MM.1S (cell line): ENCODE results near the gene NDNF.

Source experiments
- DNase-seq: peaks from one replicate; pipeline ENCODE4 v3.0.0-alpha.2; 2015
- H2AFZ ChIP-seq: fragments of 300-600 bp; sonication (generic); 2 replicates; pipeline ENCODE4 v1.6.0; 2016; ENCODE audit warnings: antibody characterized with exemption, low read length
- H3F3A ChIP-seq: fragments of 300-600 bp; sonication (generic); 2 replicates; pipeline ENCODE4 v1.6.1; 2016; ENCODE audit warnings: mild to moderate bottlenecking, antibody characterized with exemption, low read length, moderate library complexity, mixed read lengths; ENCODE audit not compliant: insufficient read depth
- H3K27ac ChIP-seq: fragments of 300-600 bp; sonication (generic); 2 replicates; pipeline ENCODE4 v1.5.1; 2016; ENCODE audit warnings: mild to moderate bottlenecking, low read length
- H3K27me3 ChIP-seq: fragments of 300-600 bp; sonication (generic); replicated peaks from 2 replicates; pipeline ENCODE4 v1.6.0; 2016; ENCODE audit warnings: low read length; ENCODE audit not compliant: insufficient read depth
- H3K36me3 ChIP-seq: fragments of 300-600 bp; sonication (generic); replicated peaks from 2 replicates; pipeline ENCODE4 v1.6.1; 2016; ENCODE audit warnings: mild to moderate bottlenecking, low read length, mixed read lengths; ENCODE audit not compliant: insufficient read depth
- H3K4me1 ChIP-seq: fragments of 300-600 bp; sonication (generic); 2 replicates; pipeline ENCODE4 v1.6.1; 2016; ENCODE audit warnings: low read length, mixed read lengths
- H3K4me2 ChIP-seq: fragments of 300-600 bp; sonication (generic); 2 replicates; pipeline ENCODE4 v1.6.0; 2016; ENCODE audit warnings: low read depth, low read length
- H3K4me3 ChIP-seq: fragments of 300-600 bp; sonication (generic); 2 replicates; pipeline ENCODE4 v1.5.1; 2016; ENCODE audit warnings: low read length, mixed read lengths
- H3K79me2 ChIP-seq: fragments of 300-600 bp; sonication (generic); 2 replicates; pipeline ENCODE4 v1.6.1; 2016; ENCODE audit warnings: mixed run types, low read length, mixed read lengths
- H3K9ac ChIP-seq: fragments of 300-600 bp; sonication (generic); 2 replicates; pipeline ENCODE4 v1.6.1; 2016; ENCODE audit warnings: low read length, mixed read lengths
- H3K9me2 ChIP-seq: fragments of 300-600 bp; sonication (generic); replicated peaks from 2 replicates; pipeline ENCODE4 v1.6.1; 2016; ENCODE audit warnings: mild to moderate bottlenecking, low read length, mixed read lengths; ENCODE audit not compliant: insufficient read depth
- H3K9me3 ChIP-seq: fragments of 300-600 bp; sonication (generic); replicated peaks from 2 replicates; pipeline ENCODE4 v1.6.1; 2016; ENCODE audit warnings: mild to moderate bottlenecking, low read length, mixed read lengths; ENCODE audit not compliant: insufficient read depth
- H4K20me1 ChIP-seq: fragments of 300-600 bp; sonication (generic); 2 replicates; pipeline ENCODE4 v1.6.1; 2016; ENCODE audit warnings: mild to moderate bottlenecking, low read length, moderate library complexity, mixed read lengths; ENCODE audit not compliant: insufficient read depth
- EZH2 ChIP-seq: fragments of 300-600 bp; sonication (generic); optimal IDR thresholded peaks from 2 replicates; pipeline ENCODE3; 2017; ENCODE audit warnings: low read depth, mild to moderate bottlenecking, antibody characterized with exemption, low read length, mixed read lengths
- EZH2phosphoT487 ChIP-seq: fragments of 300-600 bp; sonication (generic); IDR thresholded peaks from 2 replicates; pipeline ENCODE4 v1.6.1; 2018; ENCODE audit warnings: antibody characterized with exemption, low read length
- TF ChIP-seq, protein P1 (sequence below): fragments of 300-600 bp; sonication (generic); IDR thresholded peaks from 2 replicates; pipeline ENCODE4 v1.5.1; 2016; ENCODE audit warnings: antibody characterized with exemption, low read length, mixed read lengths

The NDNF gene

DNA sequence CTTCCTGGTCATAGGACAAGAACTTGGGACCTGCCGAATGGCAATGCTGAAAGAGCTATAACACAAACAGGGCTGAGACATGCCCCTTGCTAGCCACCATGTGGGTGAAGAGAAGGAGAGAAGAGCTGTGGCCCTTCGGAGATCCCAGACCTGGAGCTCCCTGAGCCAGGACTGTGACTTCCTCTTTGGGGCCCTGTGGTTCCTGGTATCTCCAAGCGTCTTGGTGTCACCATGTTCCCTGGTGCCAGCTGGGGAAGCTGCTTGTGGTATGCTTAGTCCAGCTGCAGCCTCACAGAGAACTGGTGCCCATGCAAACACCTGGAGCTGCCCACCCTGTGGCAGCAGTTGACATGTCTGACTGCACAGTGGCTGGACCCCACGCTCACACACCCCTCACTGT is 68.5 kb downstream of the NDNF start:
- Histone ChIP-seq H2AFZ (no peak overlapping the region), H3K36me3 (no peaks in the 10 kb centered on the region), H3K9ac (no peak overlapping the region), H3K9me2 (no peaks in the 10 kb centered on the region), H3F3A (no peaks in the 10 kb centered on the region), H3K4me1 (no peaks in the 10 kb centered on the region), H3K9me3 (no peaks in the 10 kb centered on the region), H3K79me2 (no peaks in the 10 kb centered on the region), H4K20me1 (no peaks in the 10 kb centered on the region), H3K4me2 (no peak overlapping the region), H3K27me3 (no peaks in the 10 kb centered on the region), H3K4me3 (no peak overlapping the region), H3K27ac (no peak overlapping the region)
- TF ChIP-seq EZH2phosphoT487 (no peak), EZH2 (no peak)
- TF ChIP-seq, protein P1, sequence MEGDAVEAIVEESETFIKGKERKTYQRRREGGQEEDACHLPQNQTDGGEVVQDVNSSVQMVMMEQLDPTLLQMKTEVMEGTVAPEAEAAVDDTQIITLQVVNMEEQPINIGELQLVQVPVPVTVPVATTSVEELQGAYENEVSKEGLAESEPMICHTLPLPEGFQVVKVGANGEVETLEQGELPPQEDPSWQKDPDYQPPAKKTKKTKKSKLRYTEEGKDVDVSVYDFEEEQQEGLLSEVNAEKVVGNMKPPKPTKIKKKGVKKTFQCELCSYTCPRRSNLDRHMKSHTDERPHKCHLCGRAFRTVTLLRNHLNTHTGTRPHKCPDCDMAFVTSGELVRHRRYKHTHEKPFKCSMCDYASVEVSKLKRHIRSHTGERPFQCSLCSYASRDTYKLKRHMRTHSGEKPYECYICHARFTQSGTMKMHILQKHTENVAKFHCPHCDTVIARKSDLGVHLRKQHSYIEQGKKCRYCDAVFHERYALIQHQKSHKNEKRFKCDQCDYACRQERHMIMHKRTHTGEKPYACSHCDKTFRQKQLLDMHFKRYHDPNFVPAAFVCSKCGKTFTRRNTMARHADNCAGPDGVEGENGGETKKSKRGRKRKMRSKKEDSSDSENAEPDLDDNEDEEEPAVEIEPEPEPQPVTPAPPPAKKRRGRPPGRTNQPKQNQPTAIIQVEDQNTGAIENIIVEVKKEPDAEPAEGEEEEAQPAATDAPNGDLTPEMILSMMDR = no peak
- DNase-seq = no peak

DNA sequence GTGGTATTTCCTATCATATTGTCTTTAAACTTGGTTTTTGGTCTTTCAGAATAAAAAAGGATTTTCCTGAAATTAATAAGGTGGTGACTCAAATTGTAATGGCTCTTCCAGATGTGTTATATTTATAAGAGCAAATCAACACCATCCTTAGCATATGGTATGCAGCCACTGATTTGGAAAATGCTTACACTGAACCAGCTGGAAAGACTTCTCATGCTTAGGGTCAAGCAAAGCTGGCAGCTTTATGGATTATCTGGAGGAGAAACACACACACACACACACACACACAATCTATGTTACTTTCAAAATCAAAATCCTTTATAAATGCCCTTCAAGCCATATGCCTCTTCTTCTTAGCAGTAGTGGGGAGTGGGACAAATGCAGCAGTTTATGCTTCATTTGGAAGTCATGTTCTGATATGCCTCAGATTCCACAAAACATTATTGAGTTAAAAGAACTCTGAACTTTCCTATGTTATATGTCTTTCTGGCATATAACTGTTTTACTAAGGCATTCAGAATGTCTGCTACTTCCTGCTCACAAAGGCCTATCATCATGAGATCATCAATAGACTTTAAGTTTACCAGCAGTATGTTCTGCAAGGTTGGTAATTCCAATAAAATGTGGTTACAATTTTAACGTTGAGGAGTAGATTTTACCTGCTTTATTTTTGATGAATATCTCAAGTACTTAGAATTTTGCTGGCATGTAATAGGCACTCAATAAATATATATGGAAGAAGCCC is 76.9 kb downstream of the NDNF start:
- no peaks in the 10 kb centered on the region for H3K27me3 ChIP-seq
- H3K9me2 ChIP-seq = no peaks in the 10 kb centered on the region
- TF ChIP-seq, protein P1 = no peak
- TF ChIP-seq EZH2 (no peak), EZH2phosphoT487 (no peak)
- H3K36me3 ChIP-seq = no peaks in the 10 kb centered on the region
- H3F3A ChIP-seq = no peaks in the 10 kb centered on the region
- no peak for DNase-seq
- H3K4me3 ChIP-seq = no peak overlapping the region
- H3K27ac ChIP-seq = no peak overlapping the region
- H3K9me3 ChIP-seq = no peaks in the 10 kb centered on the region
- no peaks in the 10 kb centered on the region for H3K4me1 ChIP-seq
- no peak overlapping the region for H3K4me2 ChIP-seq
- H3K79me2 ChIP-seq = no peaks in the 10 kb centered on the region
- H3K9ac ChIP-seq = no peak overlapping the region
- H4K20me1 ChIP-seq = no peaks in the 10 kb centered on the region
- H2AFZ ChIP-seq = no peak overlapping the region

DNA sequence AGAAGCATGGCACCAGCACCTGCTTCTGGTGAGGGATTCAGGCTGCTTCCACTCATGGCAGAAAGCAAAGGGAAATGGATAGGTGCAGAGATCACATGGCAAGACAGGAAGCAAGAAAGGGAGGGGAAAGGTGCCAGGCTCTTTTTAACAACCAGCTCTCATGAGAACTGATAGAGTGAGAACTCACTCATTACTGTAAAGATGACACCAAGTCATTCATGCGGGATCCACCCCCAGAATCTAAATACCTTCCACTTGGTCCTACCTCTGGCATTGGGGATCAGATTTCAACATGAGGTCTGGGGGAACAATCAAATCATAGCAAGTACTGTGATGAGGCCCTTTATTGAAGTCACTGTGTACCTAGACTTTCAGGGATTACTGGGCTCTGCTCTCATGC is 77.8 kb downstream of the NDNF start:
- Histone ChIP-seq H3K9me2 (no peaks in the 10 kb centered on the region), H3K4me2 (no peak overlapping the region), H3K27ac (no peak overlapping the region), H3F3A (no peaks in the 10 kb centered on the region), H3K27me3 (no peaks in the 10 kb centered on the region), H3K9me3 (no peaks in the 10 kb centered on the region), H3K36me3 (no peaks in the 10 kb centered on the region), H3K4me3 (no peak overlapping the region), H3K4me1 (no peaks in the 10 kb centered on the region), H3K79me2 (no peaks in the 10 kb centered on the region), H4K20me1 (no peaks in the 10 kb centered on the region), H3K9ac (no peak overlapping the region), H2AFZ (no peak overlapping the region)
- TF ChIP-seq EZH2phosphoT487 = no peak
- DNase-seq = no peak

DNA sequence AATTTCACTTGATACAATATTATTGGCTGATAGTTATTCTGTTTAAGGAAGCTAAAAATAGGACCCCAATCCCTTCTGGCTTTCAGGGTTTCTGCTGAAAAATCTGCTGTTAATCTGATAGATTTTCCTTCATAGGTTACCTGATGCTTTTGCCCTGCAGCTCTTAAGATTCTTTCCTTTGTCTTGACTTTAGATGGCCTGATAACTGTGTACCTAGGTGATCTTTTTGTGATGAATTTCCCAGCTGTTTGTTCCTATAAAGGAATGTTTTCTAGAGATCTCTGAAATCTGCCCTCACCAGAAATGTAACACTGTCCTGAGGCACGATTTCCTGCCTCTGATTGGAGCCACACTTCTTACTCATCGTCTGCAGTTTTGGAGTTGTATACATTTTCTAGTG is 80.5 kb downstream of the NDNF start:
- H3K36me3 ChIP-seq = no peaks in the 10 kb centered on the region
- H3K4me3 ChIP-seq = no peak overlapping the region
- H3F3A ChIP-seq = no peaks in the 10 kb centered on the region
- H4K20me1 ChIP-seq = no peaks in the 10 kb centered on the region
- no peaks in the 10 kb centered on the region for H3K9me2 ChIP-seq
- H3K4me1 ChIP-seq = no peaks in the 10 kb centered on the region
- H3K4me2 ChIP-seq = no peak overlapping the region
- no peaks in the 10 kb centered on the region for H3K27me3 ChIP-seq
- H3K27ac ChIP-seq = no peak overlapping the region
- H3K9ac ChIP-seq = no peak overlapping the region
- no peaks in the 10 kb centered on the region for H3K9me3 ChIP-seq
- DNase-seq = no peak
- no peak overlapping the region for H2AFZ ChIP-seq
- no peaks in the 10 kb centered on the region for H3K79me2 ChIP-seq
- TF ChIP-seq, protein P1 = no peak
- no peak for TF ChIP-seq EZH2phosphoT487
- TF ChIP-seq EZH2 = no peak
